Measurements from ENCODE around the gene SEMA4B. TPM values are rescaled to one million over a fixed set of nuclear protein-coding genes. Genes with fewer than 3 reads are reported as not detected.

Gene SEMA4B
- total and polyA plus RNA-seq, 10 donors, result 16.4 to 90.0 (median 74.0) TPM

DNA sequence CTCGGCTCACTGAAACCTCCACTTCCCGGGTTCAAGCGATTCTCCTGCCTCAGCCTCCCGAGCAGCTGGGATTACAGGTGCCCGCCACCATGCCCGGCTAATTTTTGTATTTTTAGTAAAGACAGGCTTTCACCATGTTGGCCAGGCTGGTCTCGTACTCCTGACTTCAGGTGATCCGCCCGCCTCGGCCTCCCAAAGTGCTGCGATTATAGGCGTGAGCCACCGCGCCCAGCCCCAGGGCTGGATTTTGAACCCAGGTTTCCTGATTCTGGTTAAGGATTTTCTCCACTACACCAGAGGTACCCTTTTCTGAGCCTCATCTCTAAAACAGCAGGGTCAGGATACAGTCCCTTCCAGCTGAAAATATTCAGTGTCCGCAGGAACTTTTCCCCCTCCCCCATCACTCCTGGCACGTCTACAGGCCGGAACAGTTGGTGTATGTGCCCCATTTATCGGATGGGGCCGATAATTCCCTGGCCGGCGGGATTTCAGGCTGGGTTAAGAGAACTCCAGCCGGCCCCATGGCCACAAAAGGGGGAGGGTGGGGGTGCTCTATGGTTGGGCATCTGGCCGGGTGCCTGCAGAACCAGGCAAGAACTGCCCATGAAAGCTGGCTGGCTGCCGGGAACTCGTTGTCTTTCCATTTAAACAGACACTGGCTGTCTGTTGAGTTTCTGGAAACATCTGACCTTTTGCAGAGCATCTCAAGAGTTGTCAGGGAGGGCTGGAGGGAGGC is 26.8 kb upstream of the SEMA4B start:
- H3K27ac ChIP-seq, result peak overlapping the region in 7 of 8 donors; percentile 43 to 83 (median 74)
- no peak for DNase-seq
- WGBS, 5 donors, result 73 to 84% (median 82%) methylated on average over 20 to 25 of the region's 25 CpGs

DNA sequence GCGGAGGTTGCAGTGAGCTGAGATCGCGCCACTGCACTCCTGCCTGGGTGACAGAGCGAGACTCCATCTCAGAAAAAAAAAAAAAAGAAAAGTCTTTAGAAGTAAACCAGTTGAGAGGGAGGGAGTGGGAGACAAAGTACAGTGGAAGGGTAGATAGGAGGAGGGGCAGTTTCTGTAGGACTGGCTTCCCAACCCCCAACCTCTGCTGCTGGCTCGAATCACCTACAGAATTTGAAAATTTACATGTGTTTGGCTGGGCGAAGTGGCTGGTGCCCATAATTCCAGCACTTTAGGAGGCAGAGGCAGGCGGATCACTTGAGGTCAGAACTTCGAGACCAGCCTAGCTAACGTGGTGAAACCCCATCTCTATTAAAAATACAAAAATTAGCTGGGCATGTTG is 24.1 kb upstream of the SEMA4B start:
- no peaks in the 10 kb centered on the region for H3K9me3 ChIP-seq
- H3K27me3 ChIP-seq (replicated peaks in 1 of 7), result no peaks in the 10 kb centered on the region
- H3K4me1 ChIP-seq, result peaks cover 0 to 59% (median 19%) of the 10 kb centered on the region in 6 donors
- no peaks in the 10 kb centered on the region for H3K36me3 ChIP-seq
- DNase-seq, result no peak
- TF ChIP-seq, protein P1, sequence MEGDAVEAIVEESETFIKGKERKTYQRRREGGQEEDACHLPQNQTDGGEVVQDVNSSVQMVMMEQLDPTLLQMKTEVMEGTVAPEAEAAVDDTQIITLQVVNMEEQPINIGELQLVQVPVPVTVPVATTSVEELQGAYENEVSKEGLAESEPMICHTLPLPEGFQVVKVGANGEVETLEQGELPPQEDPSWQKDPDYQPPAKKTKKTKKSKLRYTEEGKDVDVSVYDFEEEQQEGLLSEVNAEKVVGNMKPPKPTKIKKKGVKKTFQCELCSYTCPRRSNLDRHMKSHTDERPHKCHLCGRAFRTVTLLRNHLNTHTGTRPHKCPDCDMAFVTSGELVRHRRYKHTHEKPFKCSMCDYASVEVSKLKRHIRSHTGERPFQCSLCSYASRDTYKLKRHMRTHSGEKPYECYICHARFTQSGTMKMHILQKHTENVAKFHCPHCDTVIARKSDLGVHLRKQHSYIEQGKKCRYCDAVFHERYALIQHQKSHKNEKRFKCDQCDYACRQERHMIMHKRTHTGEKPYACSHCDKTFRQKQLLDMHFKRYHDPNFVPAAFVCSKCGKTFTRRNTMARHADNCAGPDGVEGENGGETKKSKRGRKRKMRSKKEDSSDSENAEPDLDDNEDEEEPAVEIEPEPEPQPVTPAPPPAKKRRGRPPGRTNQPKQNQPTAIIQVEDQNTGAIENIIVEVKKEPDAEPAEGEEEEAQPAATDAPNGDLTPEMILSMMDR (IDR thresholded peaks at IDR 0.05 in 8 of 11, conservative IDR thresholded peaks at IDR 0.05 in 3 of 11), result no peak
- no peak for TF ChIP-seq POLR2A (IDR thresholded peaks at IDR 0.05)
- H3K27ac ChIP-seq, result peak overlapping the region in 1 of 8 donors; percentile 78
- WGBS, 5 donors, result 94 to 96% (median 95%) methylated on average over 8 to 9 of the region's 9 CpGs
- H3K4me3 ChIP-seq, result no peak overlapping the region
- intact Hi-C loops (cut with DNase I; ENCODE audit: low total_unique reads), result no loop called here

More for the DNA sequence above, 26.8 kb upstream of the SEMA4B start:
- Histone ChIP-seq H3K4me3 (no peak overlapping the region), H3K27me3 (replicated peaks in 1 of 7) (no peaks in the 10 kb centered on the region), H3K4me1 (peaks cover 0 to 37% (median 13%) of the 10 kb centered on the region in 6 donors), H3K9me3 (no peaks in the 10 kb centered on the region), H3K36me3 (no peaks in the 10 kb centered on the region)
- intact Hi-C loops (cut with DNase I; ENCODE audit: low total_unique reads), result no loop called here
- TF ChIP-seq POLR2AphosphoS5 (IDR thresholded peaks at IDR 0.05), result peak; percentile 48 to 63 (median 59)
- TF ChIP-seq, protein P1 (IDR thresholded peaks at IDR 0.05 in 8 of 11, conservative IDR thresholded peaks at IDR 0.05 in 3 of 11), result no peak
- TF ChIP-seq POLR2A (IDR thresholded peaks at IDR 0.05), result no peak

DNA sequence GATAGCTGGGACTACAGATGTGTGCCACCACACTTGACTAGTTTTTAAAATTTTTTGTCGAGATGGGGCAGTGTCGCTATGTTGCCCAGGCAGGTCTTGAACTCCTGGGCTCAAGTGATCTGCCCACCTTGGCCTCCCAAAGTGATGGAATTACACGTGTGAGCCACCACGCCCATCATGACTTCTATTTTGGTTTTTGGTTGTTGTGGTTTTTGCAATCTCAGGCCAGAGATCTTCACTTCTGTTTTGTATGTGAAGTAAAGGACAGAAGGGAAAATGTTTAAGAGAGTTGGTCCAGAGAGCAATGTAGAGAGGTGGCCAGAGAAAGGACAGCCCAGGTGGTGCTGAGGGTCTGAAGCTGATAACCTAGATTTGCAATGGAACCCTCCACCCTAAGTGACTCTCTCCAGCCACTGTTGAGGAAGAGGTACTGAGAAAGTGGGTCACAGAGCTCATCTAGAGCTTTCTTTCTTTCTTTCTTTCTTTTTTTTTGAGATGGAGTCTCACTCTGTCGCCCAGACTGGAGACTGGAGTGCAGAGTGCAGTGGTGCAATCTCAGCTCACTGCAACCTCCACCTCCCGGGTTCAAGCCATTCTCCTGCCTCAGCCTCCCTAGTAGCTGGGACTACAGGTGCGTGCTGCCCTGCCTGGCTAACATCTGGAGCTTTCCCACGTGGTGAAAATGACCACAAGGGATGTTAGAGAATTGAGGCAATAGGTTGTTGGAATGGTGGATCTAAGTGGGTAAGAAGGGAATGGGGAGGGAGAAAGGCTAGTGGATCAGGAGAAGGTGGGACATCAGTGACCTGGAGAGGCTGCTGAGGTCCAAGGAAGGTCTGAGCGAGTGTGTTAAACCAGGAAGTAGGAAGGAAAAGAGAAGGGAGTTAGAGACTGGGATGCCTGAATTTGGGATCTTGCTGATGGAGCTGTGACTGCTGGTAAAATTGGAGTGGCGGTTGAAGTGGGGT is 22.4 kb upstream of the SEMA4B start:
- WGBS, 5 donors, result 61 to 68% (median 63%) methylated on average over 10 of the region's 10 CpGs
- peak overlapping the region in 5 of 8 donors; percentile 37 to 70 (median 64) for H3K27ac ChIP-seq
- H3K4me1 ChIP-seq, result peaks cover 4 to 73% (median 31%) of the 10 kb centered on the region in 6 donors
- peak; percentile 41 for DNase-seq
- no peak for TF ChIP-seq POLR2AphosphoS5 (IDR thresholded peaks at IDR 0.05)
- TF ChIP-seq, protein P1 (IDR thresholded peaks at IDR 0.05 in 8 of 11, conservative IDR thresholded peaks at IDR 0.05 in 3 of 11), result no peak
- no peak for TF ChIP-seq POLR2A (IDR thresholded peaks at IDR 0.05)
- H3K9me3 ChIP-seq, result no peaks in the 10 kb centered on the region
- H3K36me3 ChIP-seq, result no peaks in the 10 kb centered on the region
- intact Hi-C loops (cut with DNase I; ENCODE audit: low total_unique reads), result no loop called here
- no peak overlapping the region for H3K4me3 ChIP-seq
- no peaks in the 10 kb centered on the region for H3K27me3 ChIP-seq (replicated peaks in 1 of 7)
